HG02981 (cell line): ENCODE data around the gene C17orf75.

Experiments
- ATAC-seq: cut with Tn5 transposase; IDR thresholded peaks from one replicate; pipeline ENCODE4 v1.9.1; 2021; ENCODE audit warnings: mild to moderate bottlenecking, moderate library complexity; ENCODE audit not compliant: unreplicated experiment

Gene C17orf75

GRCh38 chr17:32305049-32305448 lies 36.9 kb downstream of the C17orf75 start:
- no peak for ATAC-seq

DNA sequence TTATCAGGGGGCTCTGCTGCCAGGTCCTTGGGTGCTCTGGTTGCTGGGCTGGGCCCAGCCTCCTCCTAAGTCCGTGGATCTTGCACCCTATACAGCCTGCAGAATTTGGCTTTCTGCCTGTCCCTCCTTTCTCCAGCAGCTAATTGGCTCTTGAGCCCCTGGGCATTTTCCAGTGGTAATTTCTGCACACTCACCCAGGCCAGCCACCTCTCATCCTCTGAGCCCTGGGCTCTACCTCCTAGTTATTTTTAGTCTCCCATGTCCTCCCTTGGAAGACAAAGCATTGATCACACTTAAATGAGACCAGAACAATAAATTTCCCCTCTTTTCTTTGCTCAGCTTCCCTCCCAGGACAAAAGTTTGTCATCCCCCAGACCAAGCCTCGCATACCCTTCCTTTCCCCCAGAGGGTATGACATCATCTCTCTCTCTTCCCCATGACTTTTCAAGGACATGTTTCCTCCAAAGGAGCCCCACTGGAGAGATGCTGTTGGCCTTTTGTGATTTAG lies 38.1 kb downstream of the C17orf75 start:
- no peak for ATAC-seq

GRCh38 chr17:32302860-32303649 lies 38.9 kb downstream of the C17orf75 start:
- ATAC-seq: no peak

- no peak for ATAC-seq
Measured at GRCh38 chr17:32302037-32302436, 39.9 kb downstream of the C17orf75 start.

GRCh38 chr17:32299580-32300164 lies 42.3 kb downstream of the C17orf75 start:
- no peak for ATAC-seq

DNA sequence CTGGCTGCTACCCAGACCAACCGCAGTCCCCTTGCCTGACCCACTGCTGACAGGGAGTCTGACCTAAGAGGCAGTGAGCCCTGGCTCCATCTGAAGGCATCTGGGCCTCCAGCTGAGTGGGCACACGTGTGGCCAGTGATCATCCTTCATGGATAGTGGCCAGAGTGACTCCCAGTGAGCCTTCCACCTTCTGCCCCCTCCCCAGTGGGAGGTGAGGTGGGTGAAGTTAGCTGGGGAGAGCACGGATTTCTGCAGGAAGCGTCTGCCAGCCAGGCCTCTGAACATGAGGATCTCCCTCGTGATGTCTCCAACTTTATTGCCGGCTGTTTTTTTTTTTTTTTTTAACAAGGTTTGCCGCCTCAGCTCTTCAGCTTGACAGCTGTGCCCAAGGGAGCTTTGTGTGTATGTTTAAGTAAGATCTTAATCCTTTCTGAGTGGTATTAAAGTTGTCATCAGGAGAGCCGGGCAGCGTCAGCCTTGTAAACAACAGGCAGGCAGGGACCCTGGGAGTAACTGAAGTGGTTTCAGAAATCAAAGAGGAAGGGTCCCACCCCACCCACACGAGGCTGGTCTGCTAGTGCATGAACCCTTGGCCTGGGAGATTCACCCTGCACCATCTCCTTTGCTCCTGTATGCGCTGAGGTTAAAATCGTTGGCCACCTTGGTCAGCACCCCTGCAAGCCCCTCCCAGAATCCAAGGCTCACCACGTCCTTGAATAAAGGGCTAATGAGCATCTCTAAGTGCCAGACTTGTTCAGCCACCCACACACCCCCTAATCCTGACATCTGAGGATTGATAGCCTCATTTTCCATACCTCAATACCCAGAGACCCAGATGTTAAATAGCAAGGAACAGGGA lies 43.0 kb downstream of the C17orf75 start:
- no peak for ATAC-seq

- no peak for ATAC-seq
Measured at GRCh38 chr17:32298298-32298697, 43.7 kb downstream of the C17orf75 start.

- no peak for ATAC-seq
Measured at GRCh38 chr17:32297860-32298259, 44.1 kb downstream of the C17orf75 start.

DNA sequence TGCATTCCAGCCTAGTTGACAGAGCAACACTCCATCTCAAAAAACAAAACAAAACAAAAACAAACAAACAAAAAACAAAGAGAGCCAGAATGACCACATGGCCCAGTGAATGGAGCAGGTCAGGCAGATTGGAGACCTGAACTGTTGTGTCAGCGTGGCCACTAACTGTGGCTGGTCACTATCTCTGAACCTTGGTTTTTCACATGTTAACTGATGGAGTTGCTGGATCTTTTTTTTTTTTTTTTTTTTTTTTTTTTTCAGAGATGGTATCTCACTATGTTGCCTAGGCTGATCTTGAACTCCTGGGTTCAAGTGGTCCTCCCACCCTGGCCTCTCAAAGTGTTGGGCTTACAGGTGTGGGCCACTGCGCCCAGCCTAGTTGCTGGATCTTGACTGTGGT lies 44.5 kb downstream of the C17orf75 start:
- ATAC-seq: no peak

DNA sequence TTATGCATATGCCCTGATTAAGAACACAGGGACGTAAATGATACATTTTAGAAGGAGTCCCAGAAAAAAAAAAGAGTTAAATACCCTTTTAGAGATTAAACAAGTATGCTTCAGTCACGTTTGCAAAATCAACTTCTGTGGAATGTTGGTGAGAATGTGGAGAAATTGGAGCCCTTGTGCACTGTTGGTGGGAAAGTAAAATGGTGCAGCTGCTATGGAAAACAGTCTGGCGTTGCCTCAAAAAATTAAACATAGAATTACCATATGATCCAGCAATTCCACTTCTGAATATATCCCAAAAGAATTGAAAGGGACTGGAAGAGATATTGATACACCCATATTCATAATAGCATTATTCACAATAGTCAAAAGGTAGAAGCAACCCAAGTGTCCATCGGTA lies 49.9 kb downstream of the C17orf75 start:
- ATAC-seq: no peak

GRCh38 chr17:32289471-32290070 lies 52.4 kb downstream of the C17orf75 start:
- ATAC-seq: no peak

DNA sequence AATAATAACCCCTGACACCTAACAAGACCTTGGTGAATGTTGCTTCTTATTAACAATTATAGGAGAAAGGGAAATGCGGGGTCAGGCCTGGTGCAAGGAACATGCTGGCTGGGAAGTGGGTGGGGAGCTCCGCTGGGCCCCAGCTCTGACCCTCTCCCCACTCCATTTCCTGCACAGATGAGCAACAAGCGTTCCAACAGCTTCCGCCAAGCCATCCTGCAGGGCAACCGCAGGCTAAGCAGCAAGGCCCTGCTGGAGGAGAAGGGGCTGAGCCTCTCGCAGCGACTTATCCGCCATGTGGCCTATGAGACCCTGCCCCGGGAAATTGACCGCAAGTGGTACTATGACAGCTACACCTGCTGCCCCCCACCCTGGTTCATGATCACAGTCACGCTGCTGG lies 53.4 kb downstream of the C17orf75 start:
- ATAC-seq: no peak

DNA sequence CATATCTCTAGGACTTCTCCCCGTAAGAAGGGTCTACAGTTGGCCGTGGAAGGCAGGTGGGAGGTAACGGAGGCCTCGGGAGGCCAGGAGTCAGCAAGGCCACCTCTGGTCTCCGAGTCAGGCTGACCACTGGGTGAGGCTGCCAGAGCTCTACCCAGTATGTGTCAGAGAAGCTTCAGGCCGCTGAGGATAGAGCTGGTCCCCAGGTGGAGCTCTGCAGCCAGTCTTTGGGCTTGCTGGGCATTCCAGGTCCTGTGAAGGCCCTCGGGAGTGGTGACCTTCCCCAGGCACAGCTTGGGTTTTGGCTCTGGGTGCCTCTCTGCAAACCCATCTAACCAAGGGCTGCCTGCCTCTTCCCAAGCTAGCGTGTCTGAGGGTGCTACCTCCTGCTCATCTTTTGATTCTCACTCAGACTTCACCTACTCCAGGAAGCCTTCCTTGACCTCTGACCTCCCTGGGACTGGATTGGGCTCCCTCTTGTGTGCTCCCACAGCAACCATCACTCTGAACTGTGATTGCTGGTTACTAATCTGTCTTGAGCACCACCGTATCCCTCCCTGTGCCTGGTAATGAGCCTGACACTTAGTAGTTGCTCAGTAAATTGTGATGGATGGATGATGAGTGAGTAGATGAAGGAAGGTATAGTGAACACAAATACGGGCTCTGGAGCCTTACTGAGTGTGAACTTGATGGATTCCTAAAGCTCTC lies 54.0 kb downstream of the C17orf75 start:
- ATAC-seq: no peak

DNA sequence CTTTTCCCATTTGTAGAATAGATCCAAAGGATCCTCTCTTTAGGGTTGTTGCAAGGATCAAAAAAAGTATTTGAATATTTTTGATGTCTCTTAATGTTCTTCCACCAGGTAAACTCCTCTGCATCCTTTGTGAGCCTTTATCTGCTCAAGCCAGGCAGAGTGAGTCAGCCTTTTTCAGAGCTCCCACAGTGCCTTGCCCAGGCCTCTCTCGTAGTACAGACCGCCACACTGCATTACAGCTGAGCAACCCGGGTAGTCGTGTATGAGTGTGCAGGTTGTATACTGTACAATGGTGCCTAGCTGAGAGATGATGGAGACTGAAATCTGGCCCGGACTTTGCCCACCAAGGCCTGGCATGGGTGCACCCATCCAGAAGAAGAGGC lies 55.5 kb downstream of the C17orf75 start:
- ATAC-seq: no peak

DNA sequence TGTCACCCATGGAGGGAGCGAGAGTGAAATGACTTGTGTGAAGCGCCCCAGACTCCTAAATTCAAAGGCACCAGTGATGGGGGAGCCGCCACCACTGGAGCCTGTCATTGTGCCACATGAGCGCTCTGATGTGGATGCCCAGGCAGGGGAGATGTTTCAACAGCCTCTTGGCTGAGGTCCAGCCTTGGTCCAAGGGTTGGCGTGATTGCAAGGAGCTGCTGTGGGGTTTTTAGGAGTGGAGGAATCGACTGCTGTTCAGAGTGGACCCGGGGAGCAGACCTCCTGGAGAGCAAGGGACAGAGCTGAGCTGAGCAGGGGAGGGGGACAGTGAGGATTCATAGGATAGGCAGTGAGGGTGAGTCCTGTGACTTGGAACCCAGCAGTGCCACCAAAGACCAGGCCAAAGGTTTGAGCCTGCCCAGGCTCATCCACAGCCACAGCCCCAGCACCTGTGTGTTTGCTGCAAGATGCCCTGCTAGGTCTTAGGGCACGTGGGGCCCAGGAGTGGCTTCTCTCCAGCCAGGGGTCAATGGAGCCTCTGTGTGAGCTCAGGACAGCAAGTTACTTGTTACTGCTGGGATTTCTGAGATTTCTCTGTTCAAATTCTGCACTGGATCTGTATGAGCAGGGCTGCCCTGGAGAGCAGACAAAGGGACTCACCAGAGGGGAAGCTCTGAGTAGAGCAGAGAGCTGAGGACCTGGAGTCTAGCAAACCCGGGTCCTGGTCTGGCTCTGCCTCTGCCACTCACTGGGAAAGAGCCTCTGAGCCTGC lies 56.0 kb downstream of the C17orf75 start:
- ATAC-seq: no peak

- ATAC-seq: no peak
Measured at GRCh38 chr17:32285306-32285705, 56.7 kb downstream of the C17orf75 start.

GRCh38 chr17:32283745-32284201 lies 58.2 kb downstream of the C17orf75 start:
- no peak for ATAC-seq

DNA sequence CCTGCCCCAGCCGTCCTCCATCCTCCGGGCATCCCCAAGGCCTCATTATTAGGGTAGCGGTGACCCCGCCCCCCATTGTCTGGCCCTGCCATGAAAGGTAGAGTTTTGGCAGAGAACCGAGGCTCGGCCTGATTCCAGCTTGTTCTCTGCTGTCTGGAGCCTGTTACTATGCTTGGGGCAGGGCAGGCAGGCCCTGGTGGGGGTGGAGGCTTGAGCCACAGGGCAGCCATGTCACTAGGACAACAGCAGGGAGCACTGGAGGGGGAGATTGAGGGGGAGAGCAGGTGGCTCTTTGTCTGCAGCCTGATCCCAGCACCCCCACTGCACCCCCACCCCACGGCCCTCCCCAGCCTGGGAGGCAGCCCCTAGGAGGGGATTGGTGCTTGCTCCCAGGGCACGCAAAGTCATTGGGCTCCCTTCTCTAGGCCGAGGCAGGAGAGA lies 60.9 kb downstream of the C17orf75 start:
- ATAC-seq: no peak

- ATAC-seq: no peak
Measured at GRCh38 chr17:32279891-32280716, 61.9 kb downstream of the C17orf75 start.
